H1 (cell line): Measurements from ENCODE around the gene CFAP157. TPM values are rescaled to one million over a fixed set of nuclear protein-coding genes. Genes with fewer than 3 reads are reported as not detected.

Source experiments
- CTCF ChIA-PET: fragments of 300-600 bp; sonication (Branson Sonifier 250); formaldehyde crosslinking; loops from one replicate; lab custom pipeline; 2021; ENCODE audit not compliant: partially characterized antibody; lab: Charles Lee
- POLR2A ChIA-PET: fragments of 300-600 bp; sonication (Branson Sonifier 250); formaldehyde crosslinking; loops from one replicate; lab custom pipeline; 2021; ENCODE audit warnings: inconsistent platforms; ENCODE audit not compliant: partially characterized antibody; lab: Charles Lee
- DNase-seq, 2 experiments: peaks; one replicate each; pipeline versions ENCODE4 v3.0.0 to v3.0.0-alpha.2; 2010 to 2022; ENCODE audit warnings: low spot score in 2 of 2, low read depth in 1 of 2, mixed read lengths in 1 of 2
- FAIRE-seq: peaks from 2 replicates; lab custom pipeline; 2011; peaks lifted over from hg19 to GRCh38; lab: Jason Lieb, UNC
- H2AFZ ChIP-seq: 2 replicates; pipeline ENCODE4 v1.8.1; 2012; ENCODE audit warnings: low read length, inconsistent platforms
- H2AK5ac ChIP-seq: 2 replicates; pipeline ENCODE4 v1.6.1; 2013; ENCODE audit warnings: low read depth, low read length
- H2BK120ac ChIP-seq: replicated peaks from 2 replicates; pipeline ENCODE3; 2013; ENCODE audit warnings: low read depth, low read length, inconsistent platforms
- H2BK12ac ChIP-seq: 2 replicates; pipeline ENCODE4 v1.6.1; 2013; ENCODE audit warnings: low read depth, low read length
- H2BK15ac ChIP-seq: 2 replicates; pipeline ENCODE4 v1.6.1; 2013; ENCODE audit warnings: low read length
- H2BK20ac ChIP-seq: 2 replicates; pipeline ENCODE4 v1.6.1; 2013; ENCODE audit warnings: low read length
- H2BK5ac ChIP-seq: 2 replicates; pipeline ENCODE4 v1.6.1; 2013; ENCODE audit warnings: low read depth, low read length
- H3K14ac ChIP-seq: 2 replicates; pipeline ENCODE4 v1.6.1; 2013; ENCODE audit warnings: inconsistent platforms; ENCODE audit not compliant: insufficient read length
- H3K18ac ChIP-seq: 2 replicates; pipeline ENCODE4 v1.6.1; 2013; ENCODE audit warnings: low read length; ENCODE audit errors: extremely low read depth
- H3K23ac ChIP-seq: 2 replicates; pipeline ENCODE4 v1.6.1; 2013; ENCODE audit warnings: inconsistent platforms; ENCODE audit not compliant: insufficient read length
- H3K23me2 ChIP-seq: 2 replicates; pipeline ENCODE4 v1.6.1; 2013; ENCODE audit warnings: low read depth, low read length
- H3K27ac ChIP-seq: 2 replicates; pipeline ENCODE4 v1.6.1; 2011; ENCODE audit warnings: low read depth, low read length, inconsistent platforms
- H3K27me3 ChIP-seq, 4 experiments: replicated peaks in 1 of 4; 1 replicate in 1 of 4; 2 replicates in 3 of 4; pipeline versions ENCODE4 v1.6.1 to v1.8.1; 2011 to 2013; ENCODE audit warnings: low read length in 3 of 4, mild to moderate bottlenecking in 3 of 4, inconsistent platforms in 2 of 4, mixed read lengths in 2 of 4, moderate library complexity in 1 of 4; ENCODE audit not compliant: control insufficient read depth in 3 of 4, insufficient read depth in 3 of 4; ENCODE audit errors: extremely low read depth in 1 of 4
- H3K36me3 ChIP-seq, 4 experiments: 2 replicates each; pipeline versions ENCODE4 v1.6.1 to v1.8.1; 2011 to 2013; ENCODE audit warnings: mild to moderate bottlenecking in 4 of 4, low read length in 3 of 4, moderate library complexity in 2 of 4, control low read depth in 1 of 4, inconsistent platforms in 1 of 4; ENCODE audit not compliant: insufficient read depth in 4 of 4, control insufficient read depth in 2 of 4
- H3K4ac ChIP-seq: replicated peaks from 2 replicates; pipeline ENCODE3; 2013; ENCODE audit warnings: low read length, low read depth, mixed read lengths, inconsistent platforms; ENCODE audit not compliant: insufficient read length
- H3K4me1 ChIP-seq, 4 experiments: replicated peaks in 1 of 4; 1 replicate in 1 of 4; 2 replicates in 3 of 4; pipeline versions ENCODE4 v1.6.1 to v1.8.1; 2011 to 2013; ENCODE audit warnings: low read length in 3 of 4, inconsistent platforms in 2 of 4, mixed read lengths in 1 of 4; ENCODE audit not compliant: insufficient read depth in 4 of 4, control insufficient read depth in 3 of 4
- H3K4me2 ChIP-seq, 2 experiments: 2 replicates each; pipeline versions ENCODE4 v1.6.1 to v1.8.1; 2011 to 2013; ENCODE audit warnings: low read depth in 2 of 2, low read length in 2 of 2, control low read depth in 1 of 2, inconsistent platforms in 1 of 2, mild to moderate bottlenecking in 1 of 2; ENCODE audit not compliant: insufficient read depth in 1 of 2
- H3K4me3 ChIP-seq, 4 experiments: fragments of 200-600, 300-600 bp in 1 of 4; sonication (generic), shearing (Covaris generic), sonication (Bioruptor Twin) in 1 of 4; 2 replicates each; pipeline versions ENCODE4 v1.5.1 to v1.8.1; 2011 to 2016; ENCODE audit warnings: low read length in 4 of 4, low read depth in 3 of 4, control low read depth in 2 of 4, inconsistent platforms in 2 of 4, mild to moderate bottlenecking in 2 of 4, mixed read lengths in 1 of 4, moderate library complexity in 1 of 4; ENCODE audit not compliant: insufficient read depth in 2 of 4; ENCODE audit errors: extremely low read depth in 1 of 4
- H3K56ac ChIP-seq: replicated peaks from 2 replicates; pipeline ENCODE3; 2013; ENCODE audit warnings: low read depth, mild to moderate bottlenecking, mixed read lengths, low read length, inconsistent platforms; ENCODE audit not compliant: insufficient read length
- H3K79me1 ChIP-seq: 2 replicates; pipeline ENCODE4 v1.6.1; 2013; ENCODE audit warnings: low read depth, low read length, control low read depth
- H3K79me2 ChIP-seq, 2 experiments: 2 replicates each; pipeline versions ENCODE4 v1.6.1 to v1.8.1; 2012 to 2013; ENCODE audit warnings: low read length in 2 of 2, mild to moderate bottlenecking in 2 of 2, inconsistent platforms in 1 of 2; ENCODE audit not compliant: insufficient read depth in 2 of 2, control insufficient read depth in 1 of 2
- H3K9ac ChIP-seq, 4 experiments: replicated peaks in 1 of 4; 1 replicate in 1 of 4; 2 replicates in 3 of 4; pipeline versions ENCODE4 v1.6.1 to v1.8.1; 2011 to 2013; ENCODE audit warnings: low read depth in 3 of 4, low read length in 3 of 4, control low read depth in 2 of 4, mild to moderate bottlenecking in 2 of 4, moderate library complexity in 2 of 4, inconsistent platforms in 1 of 4; ENCODE audit errors: extremely low read depth in 1 of 4
- H3K9me3 ChIP-seq, 2 experiments: 2 replicates each; pipeline versions ENCODE4 v1.6.1 to v1.8.1; 2012 to 2013; ENCODE audit warnings: mild to moderate bottlenecking in 2 of 2, moderate library complexity in 2 of 2, control low read depth in 1 of 2, inconsistent platforms in 1 of 2, low read depth in 1 of 2, low read length in 1 of 2, mixed read lengths in 1 of 2; ENCODE audit not compliant: insufficient read depth in 2 of 2
- H4K20me1 ChIP-seq, 2 experiments: replicated peaks in 1 of 2; 2 replicates each; pipeline versions ENCODE3 to v1.8.1; 2011 to 2013; ENCODE audit warnings: inconsistent platforms in 2 of 2, low read length in 2 of 2, mild to moderate bottlenecking in 1 of 2; ENCODE audit not compliant: insufficient read depth in 2 of 2, control insufficient read depth in 1 of 2
- H4K5ac ChIP-seq: 2 replicates; pipeline ENCODE4 v1.6.1; 2013; ENCODE audit warnings: low read length, low read depth, mixed read lengths, inconsistent platforms; ENCODE audit not compliant: insufficient read length
- H4K8ac ChIP-seq: 2 replicates; pipeline ENCODE4 v1.8.0; 2013; ENCODE audit warnings: mild to moderate bottlenecking, moderate library complexity, low read length, inconsistent platforms; ENCODE audit not compliant: insufficient read depth; ENCODE audit errors: extremely low read depth
- H4K91ac ChIP-seq: replicated peaks from 2 replicates; pipeline ENCODE3; 2013; ENCODE audit warnings: low read length, mixed read lengths, inconsistent platforms; ENCODE audit not compliant: insufficient read length
- BRCA1 ChIP-seq: IDR thresholded peaks from 2 replicates; pipeline ENCODE4 v1.6.1; 2012; ENCODE audit warnings: low read depth, low read length, improper control_type of control experiment
- CHD2 ChIP-seq: IDR thresholded peaks from 2 replicates; pipeline ENCODE4 v1.6.1; 2012; ENCODE audit warnings: low read length, improper control_type of control experiment
- CREB1 ChIP-seq: IDR thresholded peaks from 2 replicates; pipeline ENCODE4 v1.6.1; 2012; ENCODE audit warnings: inconsistent platforms
- HDAC6 ChIP-seq: IDR thresholded peaks from one replicate; pipeline ENCODE4 v1.7.1; 2012; ENCODE audit warnings: low read depth, mild to moderate bottlenecking, inconsistent platforms, low read length, moderate library complexity
- KDM1A ChIP-seq: fragments of 200-600, 300-600 bp; sonication (generic); IDR thresholded peaks from 2 replicates; pipeline ENCODE4 v1.7.1; 2016; ENCODE audit warnings: mild to moderate bottlenecking, low read length, borderline replicate concordance
- PHF8 ChIP-seq: fragments of 200-600 bp; sonication (generic); conservative IDR thresholded peaks from 2 replicates; pipeline ENCODE4 v1.7.1; 2012; ENCODE audit warnings: low read depth, mild to moderate bottlenecking, inconsistent platforms, low read length, moderate library complexity
- POLR2A ChIP-seq, 2 experiments: IDR thresholded peaks; 1 replicate in 1 of 2; 2 replicates in 1 of 2; pipeline ENCODE4 v1.6.1; 2011; ENCODE audit warnings: low read depth in 2 of 2, low read length in 2 of 2, mild to moderate bottlenecking in 2 of 2; ENCODE audit errors: control extremely low read depth in 1 of 2
- POU5F1 ChIP-seq: IDR thresholded peaks from 2 replicates; pipeline ENCODE4 v1.6.1; 2011; ENCODE audit warnings: low read depth, mild to moderate bottlenecking, low read length, moderate library complexity
- RXRA ChIP-seq: IDR thresholded peaks from 2 replicates; pipeline ENCODE4 v1.6.1; 2011; ENCODE audit warnings: low read depth, mild to moderate bottlenecking, low read length, moderate library complexity; ENCODE audit not compliant: insufficient read depth
- SIX5 ChIP-seq: IDR thresholded peaks from 2 replicates; pipeline ENCODE4 v1.6.1; 2011; ENCODE audit warnings: mild to moderate bottlenecking, low read depth, low read length
- SP2 ChIP-seq: IDR thresholded peaks from 2 replicates; pipeline ENCODE4 v1.6.1; 2012; ENCODE audit warnings: mild to moderate bottlenecking, low read length, inconsistent platforms
- SRF ChIP-seq: IDR thresholded peaks from 2 replicates; pipeline ENCODE4 v1.6.1; 2011; ENCODE audit warnings: mild to moderate bottlenecking, low read depth, low read length, moderate library complexity
- TEAD4 ChIP-seq: IDR thresholded peaks from 2 replicates; pipeline ENCODE4 v1.6.1; 2012; ENCODE audit warnings: low read depth, low read length, inconsistent platforms, mixed read lengths
- WGBS, 2 experiments: shearing (Covaris generic) in 1 of 2; methylation state at CpG; one replicate each; pipeline versions ENCODE4 v1.1.6 to v1.1.7; 2013 to 2015; ENCODE audit warnings: low lambda C conversion rate in 2 of 2, mixed read lengths in 2 of 2, inconsistent platforms in 1 of 2, low coverage in 1 of 2, missing lambda C conversion rate in 1 of 2; ENCODE audit not compliant: insufficient replicate concordance in 2 of 2, insufficient coverage in 1 of 2, insufficient read length in 1 of 2; ENCODE audit errors: extremely low coverage in 1 of 2, missing lambda C conversion rate in 1 of 2; 5-methylcytosine and 5-hydroxymethylcytosine counted together
- polyA plus RNA-seq, 7 experiments: library from polyadenylated mRNA; depleted of rRNA in 3 of 7; stranded (reverse) in 5 of 7; unstranded in 2 of 7; fragments of >200 nt in 5 of 7; fragments of 200-250 nt in 2 of 7; gene quantifications; 1 replicate in 5 of 7; 2 replicates in 1 of 7; 4 replicates in 1 of 7; pipeline versions ENCODE4 v1.2.1 to v1.2.3, GENCODE V29; 2011 to 2013; ENCODE audit warnings: missing spikeins in 2 of 7, mixed read lengths in 2 of 7
- total RNA-seq: library from RNA; stranded (reverse); fragmentation: NEBNext Ultra II Directional; extraction: Animal tissue kit (Norgen Biotek cat#: 25700); gene quantifications from 2 replicates; pipeline ENCODE4 v1.2.1, GENCODE V29; 2021

Gene CFAP157
- total and polyA plus RNA-seq, 2 of the 8 experiments (the other 6 are each of a cell fraction or from before 2014, with no cell fraction given) = not detected

- no peak overlapping the region for H3K4ac ChIP-seq
- H2AK5ac ChIP-seq = no peak overlapping the region
- no peak overlapping the region for H3K56ac ChIP-seq
- peaks cover 0 to 5% (median 1%) of the 10 kb centered on the region in 4 experiments; a peak in 2 of 7 replicates for H3K27me3 ChIP-seq
- DNase-seq (no peak), FAIRE-seq (no peak)
- H3K4me1 ChIP-seq = no peaks in the 10 kb centered on the region
- CTCF ChIA-PET = interaction anchor here (0.6 to 1.6 kb wide), 3 partner anchors 35 to 399 kb away, joined by 3 to 7 read pairs (median 4); no protein-coding TSS in a partner anchor
- no peak overlapping the region for H2AFZ ChIP-seq
- WGBS, 2 experiments = 94% methylated on average over 26 of the region's 26 CpGs; no CpG with 5 or more reads in 1 of the 2 experiments
- no peaks in the 10 kb centered on the region; a peak in 2 of 8 replicates for H3K36me3 ChIP-seq
- POLR2A ChIA-PET = interaction anchor here (1.4 kb wide), 1 partner anchor 24 kb away, joined by 3 read pairs; no protein-coding TSS in a partner anchor
- no peak overlapping the region for H4K8ac ChIP-seq
- H3K79me2 ChIP-seq = no peaks in the 10 kb centered on the region
- no peak overlapping the region for H3K18ac ChIP-seq
- no peaks in the 10 kb centered on the region for H3K79me1 ChIP-seq
- peaks cover 2% of the 10 kb centered on the region; the same call in 1 of the 2 replicates for H3K23me2 ChIP-seq
- no peak overlapping the region for H2BK20ac ChIP-seq
- H4K20me1 ChIP-seq = peaks cover 5 to 25% of the 10 kb centered on the region in 2 experiments
- no peak overlapping the region for H3K23ac ChIP-seq
- no peak overlapping the region for H3K4me2 ChIP-seq
- H4K5ac ChIP-seq = no peak overlapping the region
- no peak overlapping the region for H3K4me3 ChIP-seq
- no peak overlapping the region for H3K9ac ChIP-seq
- no peak overlapping the region for H2BK120ac ChIP-seq
- no peak overlapping the region for H2BK5ac ChIP-seq
- H3K14ac ChIP-seq = no peak overlapping the region
- no peaks in the 10 kb centered on the region for H3K9me3 ChIP-seq
- no peak for TF ChIP-seq RXRA
- no peak for TF ChIP-seq CHD2
- no peak for TF ChIP-seq SIX5
- TF ChIP-seq SRF = no peak
- TF ChIP-seq HDAC6 = no peak
- no peak for TF ChIP-seq TEAD4
- no peak for TF ChIP-seq PHF8
- no peak for TF ChIP-seq BRCA1
- no peak for TF ChIP-seq POLR2A (IDR thresholded peaks at IDR 0.05; ENCODE audit: control extremely low read depth in 1 of 2, low read depth in 2 of 2, low read length in 2 of 2)
- no peak for TF ChIP-seq CREB1
- no peak for TF ChIP-seq KDM1A
- TF ChIP-seq SP2 = no peak
- TF ChIP-seq POU5F1 = no peak
- no peak overlapping the region for H2BK15ac ChIP-seq
- H2BK12ac ChIP-seq = no peak overlapping the region
- no peak overlapping the region for H4K91ac ChIP-seq
- no peak overlapping the region for H3K27ac ChIP-seq
Measured at GRCh38 chr9:127749090-127749787, 42.5 kb downstream of the CFAP157 start.
